CD4-positive, alpha-beta T cell treated with Interferon alpha-2 for 1 hour (primary cell): ENCODE data around the gene FOXN3.
"Not testable (repeated sequence)": the region's sequence is repeated elsewhere in the genome, so short reads cannot be mapped to it uniquely, and the experiment has no call there.

Source experiments
- DNase-seq, 2 donors: peaks; one replicate each; pipeline ENCODE4 v3.0.0-alpha.2; 2020 to 2022

FOXN3 gene

GRCh38 chr14:89302396-89302950 lies 114.6 kb downstream of the FOXN3 start:
- DNase-seq, result no peak

GRCh38 chr14:89299587-89299986 lies 117.4 kb downstream of the FOXN3 start:
- no peak for DNase-seq

GRCh38 chr14:89298056-89298834 lies 118.8 kb downstream of the FOXN3 start:
- DNase-seq, result no peak

GRCh38 chr14:89296281-89296745 lies 120.7 kb downstream of the FOXN3 start:
- no peak for DNase-seq

GRCh38 chr14:89294872-89295271 lies 122.2 kb downstream of the FOXN3 start:
- DNase-seq, result no peak

- not testable (repeated sequence) for DNase-seq
These were observed 122.6 kb downstream of the FOXN3 start for GRCh38 chr14:89294469-89294868.

- no peak for DNase-seq
These were observed 123.0 kb downstream of the FOXN3 start for GRCh38 chr14:89294060-89294459.

GRCh38 chr14:89293314-89293916 lies 123.6 kb downstream of the FOXN3 start:
- DNase-seq, result no peak

- no peak for DNase-seq
These were observed 124.3 kb downstream of the FOXN3 start for GRCh38 chr14:89292579-89293313.

- DNase-seq, result no peak
These were observed 125.6 kb downstream of the FOXN3 start for GRCh38 chr14:89291351-89291940.

GRCh38 chr14:89290813-89291212 lies 126.2 kb downstream of the FOXN3 start:
- DNase-seq, result no peak

- DNase-seq, result no peak
These were observed 127.6 kb downstream of the FOXN3 start for GRCh38 chr14:89289477-89289876.

- no peak for DNase-seq
These were observed 128.9 kb downstream of the FOXN3 start for GRCh38 chr14:89288114-89288513.

- no peak for DNase-seq
These were observed 132.5 kb downstream of the FOXN3 start for GRCh38 chr14:89284333-89285058.

GRCh38 chr14:89283327-89284060 lies 133.5 kb downstream of the FOXN3 start:
- peak in 1 of 2 donors; percentile 16 for DNase-seq

- DNase-seq, result no peak
These were observed 134.8 kb downstream of the FOXN3 start for GRCh38 chr14:89282191-89282590.

GRCh38 chr14:89280600-89280999 lies 136.4 kb downstream of the FOXN3 start:
- DNase-seq, result no peak

GRCh38 chr14:89279649-89280232 lies 137.3 kb downstream of the FOXN3 start:
- no peak for DNase-seq

- no peak for DNase-seq
These were observed 139.8 kb downstream of the FOXN3 start for GRCh38 chr14:89277203-89277602.

- peak; percentile 44 to 49 for DNase-seq
These were observed 140.5 kb downstream of the FOXN3 start for GRCh38 chr14:89276424-89276975.
